ENCODE data around the gene LUZP1.

Gene LUZP1

GRCh38 chr1:23168445-23169194, at the start of gene LUZP1:
Gene LUZP1, minus strand, starts transcription at chr1:23168856.
- peak; percentile 87 for DNase-seq (ENCODE audit: low read depth, low spot score)

GRCh38 chr1:23217421-23218115, 48.9 kb upstream of the LUZP1 start, which contains the start of gene HTR1D:
Gene HTR1D, minus strand, starts transcription at chr1:23217502. Its CDS starts 23,283 bp downstream, at chr1:23194219.
- no peak for DNase-seq (ENCODE audit: low read depth, low spot score)
- no peak for TF ChIP-seq CTCF (IDR thresholded peaks at IDR 0.05; ENCODE audit: low read depth, low read length)
- peak within 1 kb of the TSS; percentile 31 for H3K4me3 ChIP-seq (ENCODE audit: low read depth, low read length)
- in situ Hi-C loops (cut with HindIII; ENCODE audit: low sequenced_read_pairs), result no loop called here

More at GRCh38 chr1:23168445-23169194, at the start of gene LUZP1:
- peak within 1 kb of the TSS; percentile 53 for H3K4me3 ChIP-seq (ENCODE audit: low read depth, low read length)
- TF ChIP-seq CTCF (IDR thresholded peaks at IDR 0.05; ENCODE audit: low read depth, low read length), result no peak
- in situ Hi-C loops (cut with HindIII; ENCODE audit: low sequenced_read_pairs), result no loop called here

GRCh38 chr1:23216771-23217420, 48.2 kb upstream of the LUZP1 start:
- peak; percentile 63 for TF ChIP-seq CTCF (IDR thresholded peaks at IDR 0.05; ENCODE audit: low read depth, low read length)
- no peak for DNase-seq (ENCODE audit: low read depth, low spot score)
- in situ Hi-C loops (cut with HindIII; ENCODE audit: low sequenced_read_pairs), result no loop called here
- H3K4me3 ChIP-seq (ENCODE audit: low read depth, low read length), result peak overlapping the region; percentile 31

GRCh38 chr1:23215751-23216449, 47.2 kb upstream of the LUZP1 start:
- H3K4me3 ChIP-seq (ENCODE audit: low read depth, low read length), result no peak overlapping the region
- DNase-seq (ENCODE audit: low read depth, low spot score), result no peak
- in situ Hi-C loops (cut with HindIII; ENCODE audit: low sequenced_read_pairs), result no loop called here
- no peak for TF ChIP-seq CTCF (IDR thresholded peaks at IDR 0.05; ENCODE audit: low read depth, low read length)

- H3K4me3 ChIP-seq (ENCODE audit: low read depth, low read length), result no peak overlapping the region
- DNase-seq (ENCODE audit: low read depth, low spot score), result no peak
- no peak for TF ChIP-seq CTCF (IDR thresholded peaks at IDR 0.05; ENCODE audit: low read depth, low read length)
- in situ Hi-C loops (cut with HindIII; ENCODE audit: low sequenced_read_pairs), result no loop called here
Observed at GRCh38 chr1:23215291-23215690, 46.6 kb upstream of the LUZP1 start.

- no peak overlapping the region for H3K4me3 ChIP-seq (ENCODE audit: low read depth, low read length)
- in situ Hi-C loops (cut with HindIII; ENCODE audit: low sequenced_read_pairs), result no loop called here
- no peak for DNase-seq (ENCODE audit: low read depth, low spot score)
- no peak for TF ChIP-seq CTCF (IDR thresholded peaks at IDR 0.05; ENCODE audit: low read depth, low read length)
Observed at GRCh38 chr1:23214640-23215039, 46.0 kb upstream of the LUZP1 start.

Data from astrocyte of the spinal cord (primary cell).